Head of caudate nucleus (tissue), 42 donors: ENCODE results near the gene MAML2.

Source experiments
- DNase-seq, 42 donors: peaks; one replicate each; pipeline versions ENCODE4 v3.0.0 to v3.0.0-alpha.2; 2020 to 2021; ENCODE audit warnings: mixed read lengths in 7 of 42
- intact Hi-C: fragments of 100-400 bp; cut with DNase I; formaldehyde crosslinking; loops from one replicate; pipeline ENCODE4 v1.15.0; 2022

MAML2 gene

GRCh38 chr11:96205460-96205809 is 137.6 kb downstream of the MAML2 start:
- intact Hi-C loops: no loop called here
- DNase-seq: no peak

GRCh38 chr11:96204721-96205459 is 138.1 kb downstream of the MAML2 start:
- DNase-seq: no peak
- intact Hi-C loops: no loop called here

- intact Hi-C loops: no loop called here
- no peak for DNase-seq
These were observed 138.7 kb downstream of the MAML2 start for GRCh38 chr11:96204366-96204659.

GRCh38 chr11:96203567-96204365 is 139.2 kb downstream of the MAML2 start:
- intact Hi-C loops: no loop called here
- no peak for DNase-seq

GRCh38 chr11:96200243-96200642 is 142.8 kb downstream of the MAML2 start:
- no peak for DNase-seq
- intact Hi-C loops: no loop called here

GRCh38 chr11:96199563-96200025 is 143.4 kb downstream of the MAML2 start:
- intact Hi-C loops: no loop called here
- no peak for DNase-seq

- no peak for DNase-seq
- intact Hi-C loops: no loop called here
These were observed 144.9 kb downstream of the MAML2 start for GRCh38 chr11:96197801-96198701.

- DNase-seq: no peak
- intact Hi-C loops: no loop called here
These were observed 145.9 kb downstream of the MAML2 start for GRCh38 chr11:96197103-96197502.

- no peak for DNase-seq
These were observed 146.8 kb downstream of the MAML2 start for GRCh38 chr11:96196181-96196662.

GRCh38 chr11:96195671-96196070 is 147.3 kb downstream of the MAML2 start:
- intact Hi-C loops: no loop called here
- no peak for DNase-seq

More at GRCh38 chr11:96196181-96196662, 146.8 kb downstream of the MAML2 start:
- intact Hi-C loops: no loop called here

- intact Hi-C loops: no loop called here
- no peak for DNase-seq
These were observed 148.2 kb downstream of the MAML2 start for GRCh38 chr11:96194581-96195374.

GRCh38 chr11:96193745-96194443 is 149.1 kb downstream of the MAML2 start:
- no peak for DNase-seq
- intact Hi-C loops: no loop called here

GRCh38 chr11:96191752-96192151 is 151.2 kb downstream of the MAML2 start:
- DNase-seq: no peak

GRCh38 chr11:96189351-96189750 is 153.6 kb downstream of the MAML2 start:
- DNase-seq: no peak
- intact Hi-C loops: no loop called here

More at GRCh38 chr11:96191752-96192151, 151.2 kb downstream of the MAML2 start:
- intact Hi-C loops: no loop called here

- intact Hi-C loops: no loop called here
- peak in 3 of 42 donors; percentile 11 to 54 (median 36) for DNase-seq
These were observed 154.6 kb downstream of the MAML2 start for GRCh38 chr11:96188243-96189006.

- DNase-seq: peak in 5 of 42 donors; percentile 12 to 51 (median 34)
These were observed 155.2 kb downstream of the MAML2 start for GRCh38 chr11:96187822-96188221.

GRCh38 chr11:96186806-96187205 is 156.2 kb downstream of the MAML2 start:
- DNase-seq: no peak
- intact Hi-C loops: no loop called here

More at GRCh38 chr11:96187822-96188221, 155.2 kb downstream of the MAML2 start:
- intact Hi-C loops: no loop called here
